GM12878 (cell line): ENCODE results near the gene CIPC. TPM values are rescaled to one million over a fixed set of nuclear protein-coding genes. Genes with fewer than 3 reads are reported as not detected.

Experiments used
- ATAC-seq: fragments of 200-7000 bp; cut with Tn5 transposase; 3 replicates; pipeline ENCODE4 v1.9.1; 2020; ENCODE audit warnings: mild to moderate bottlenecking, moderate library complexity
- BruUV-seq: library from RNA; stranded (reverse); fragments of 400-500 nt; replicated peaks from 2 replicates; lab custom pipeline; 2021; lab: Mats Ljungman, UMichigan
- CTCF ChIA-PET: fragments of 300-600 bp; sonication (Branson Sonifier 250); formaldehyde crosslinking; extraction: SDS; loops from one replicate; lab custom pipeline; 2021; ENCODE audit warnings: inconsistent platforms; lab: Yijun Ruan, JAX
- POLR2A ChIA-PET: fragments of 350-600 bp; formaldehyde crosslinking; extraction: SDS; loops from one replicate; lab custom pipeline; 2021; ENCODE audit warnings: inconsistent platforms; lab: Charles Lee
- RAD21 ChIA-PET: fragments of 300-600 bp; sonication (Branson Sonifier 250); formaldehyde crosslinking; loops from one replicate; lab custom pipeline; 2023; ENCODE audit warnings: antibody characterized with exemption; ENCODE audit not compliant: unreplicated experiment; lab: Charles Lee
- SMC1A ChIA-PET: fragments of 300-600 bp; sonication (Branson Sonifier 250); formaldehyde crosslinking; loops from one replicate; lab custom pipeline; 2023; ENCODE audit not compliant: unreplicated experiment, uncharacterized antibody; lab: Charles Lee
- DNase-seq: peaks from one replicate; pipeline ENCODE4 v3.0.0-alpha.2; 2011; ENCODE audit warnings: low read depth, low spot score
- FAIRE-seq: peaks from 3 replicates; lab custom pipeline; 2011; peaks lifted over from hg19 to GRCh38; lab: Jason Lieb, UNC
- H2AFZ ChIP-seq: 2 replicates; pipeline ENCODE4 v1.6.0; 2011; ENCODE audit warnings: low read depth, low read length, control low read depth; ENCODE audit not compliant: control insufficient read depth
- H3K27ac ChIP-seq: 2 replicates; pipeline ENCODE4 v1.5.1; 2011; ENCODE audit warnings: control low read depth; ENCODE audit not compliant: control insufficient read depth, insufficient read depth
- H3K27me3 ChIP-seq, 2 experiments: replicated peaks in 1 of 2; 2 replicates each; pipeline versions ENCODE4 v1.6.0 to v1.6.1; 2011; ENCODE audit warnings: low read length in 1 of 2; ENCODE audit not compliant: control insufficient read depth in 2 of 2, insufficient read depth in 2 of 2
- H3K36me3 ChIP-seq, 2 experiments: 2 replicates each; pipeline ENCODE4 v1.5.1; 2011; ENCODE audit warnings: low read length in 1 of 2; ENCODE audit not compliant: control insufficient read depth in 2 of 2, insufficient read depth in 2 of 2
- H3K4me1 ChIP-seq: 2 replicates; pipeline ENCODE4 v1.6.1; 2011; ENCODE audit warnings: mild to moderate bottlenecking, low read length, moderate library complexity, mixed read lengths; ENCODE audit not compliant: control insufficient read depth, insufficient read depth
- H3K4me2 ChIP-seq: 2 replicates; pipeline ENCODE4 v1.6.0; 2011; ENCODE audit warnings: control low read depth; ENCODE audit not compliant: control insufficient read depth, insufficient read depth
- H3K4me3 ChIP-seq: fragments of 200-600 bp; sonication (generic); 2 replicates; pipeline ENCODE4 v1.5.1; 2016
- H3K79me2 ChIP-seq: 2 replicates; pipeline ENCODE4 v1.6.0; 2011; ENCODE audit warnings: low read length; ENCODE audit not compliant: control insufficient read depth, insufficient read depth
- H3K9ac ChIP-seq: 2 replicates; pipeline ENCODE4 v1.8.0; 2011; ENCODE audit warnings: low read length, control low read depth, mixed read lengths; ENCODE audit not compliant: control insufficient read depth, insufficient read depth
- H3K9me3 ChIP-seq: replicated peaks from 3 replicates; pipeline ENCODE4 v1.5.1; 2011; ENCODE audit warnings: mild to moderate bottlenecking, low read length; ENCODE audit not compliant: control insufficient read depth, insufficient read depth
- H4K20me1 ChIP-seq: 2 replicates; pipeline ENCODE4 v1.6.0; 2011; ENCODE audit not compliant: control insufficient read depth, insufficient read depth
- CBX5 ChIP-seq: sonication (generic); IDR thresholded peaks from 2 replicates; pipeline ENCODE4 v1.6.1; 2016; ENCODE audit warnings: low read depth, moderate library complexity, mild to moderate bottlenecking, inconsistent platforms
- CREB1 ChIP-seq: IDR thresholded peaks from 2 replicates; pipeline ENCODE4 v1.6.1; 2012; ENCODE audit warnings: low read depth, mild to moderate bottlenecking, inconsistent platforms
- IKZF1 ChIP-seq: fragments of 450-650 bp; conservative IDR thresholded peaks from 2 replicates; pipeline ENCODE4 v1.6.1; 2017; ENCODE audit warnings: antibody characterized with exemption, mild to moderate bottlenecking
- JUNB ChIP-seq: IDR thresholded peaks from 2 replicates; pipeline ENCODE4 v1.6.1; 2016; ENCODE audit warnings: antibody characterized with exemption, mild to moderate bottlenecking
- JUND ChIP-seq: IDR thresholded peaks from 2 replicates; pipeline ENCODE4 v1.6.1; 2012; ENCODE audit warnings: low read depth, mild to moderate bottlenecking, low read length, improper control_type of control experiment, moderate library complexity
- YY1 ChIP-seq: IDR thresholded peaks from 2 replicates; pipeline ENCODE4 v1.6.1; 2011; ENCODE audit warnings: low read depth, mild to moderate bottlenecking, low read length
- ZNF384 ChIP-seq: IDR thresholded peaks from 2 replicates; pipeline ENCODE4 v1.6.1; 2012; ENCODE audit warnings: low read depth, mild to moderate bottlenecking, low read length, improper control_type of control experiment, borderline replicate concordance
- WGBS: methylation state at CpG from one replicate; pipeline ENCODE4 v1.1.6; 2016; ENCODE audit warnings: low lambda C conversion rate; ENCODE audit not compliant: insufficient replicate concordance, insufficient coverage; ENCODE audit errors: missing lambda C conversion rate; 5-methylcytosine and 5-hydroxymethylcytosine counted together
- in situ Hi-C: fragments of 300-500 bp; cut with MboI; formaldehyde crosslinking; loops from 9 replicates; pipeline ENCODE4 v1.14.3; 2018; ENCODE audit warnings: mixed read lengths
- intact Hi-C: fragments of 100-400 bp; cut with micrococcal nuclease; formaldehyde crosslinking; loops from one replicate; pipeline ENCODE4 v1.14.2; 2022; ENCODE audit not compliant: unreplicated experiment
- polyA plus RNA-seq, 11 experiments: library from polyadenylated mRNA; depleted of rRNA in 4 of 11; unstranded in 6 of 11; stranded (reverse) in 5 of 11; fragments of >200 nt; fragmentation: Nextera tagmentation in 4 of 11; fragmentation: Illumina TruSeq in 1 of 11; extraction: Ambion mirVana in 4 of 11; extraction: Trizol in 1 of 11; gene quantifications; 1 replicate in 1 of 11; 2 replicates in 10 of 11; pipeline versions ENCODE4 v1.2.1 to v1.2.3, GENCODE V29; 2011 to 2016; ENCODE audit warnings: inconsistent platforms in 2 of 11, missing spikeins in 2 of 11, low read depth in 1 of 11
- total RNA-seq, 4 experiments: library from RNA; depleted of rRNA in 3 of 4; stranded (reverse); fragments of >200 nt in 3 of 4; fragmentation: Illumina TruSeq in 1 of 4; extraction: Trizol in 1 of 4; gene quantifications; 2 replicates each; pipeline versions ENCODE4 v1.2.1 to v1.2.3, GENCODE V29; 2013 to 2021
- TF ChIP-seq, protein P1 (sequence below): IDR thresholded peaks from 2 replicates; pipeline ENCODE4 v1.6.1; 2012; ENCODE audit warnings: low read depth, low read length, improper control_type of control experiment
- TF ChIP-seq, protein P2 (sequence below): fragments of 450-650 bp; IDR thresholded peaks from 2 replicates; pipeline ENCODE4 v1.6.1; 2016; ENCODE audit warnings: mild to moderate bottlenecking

Gene CIPC
- total and polyA plus RNA-seq, 10 of the 15 experiments (the other 5 are each of a cell fraction or from before 2014, with no cell fraction given): 5.6 to 29.5 (median 16.5) TPM

DNA sequence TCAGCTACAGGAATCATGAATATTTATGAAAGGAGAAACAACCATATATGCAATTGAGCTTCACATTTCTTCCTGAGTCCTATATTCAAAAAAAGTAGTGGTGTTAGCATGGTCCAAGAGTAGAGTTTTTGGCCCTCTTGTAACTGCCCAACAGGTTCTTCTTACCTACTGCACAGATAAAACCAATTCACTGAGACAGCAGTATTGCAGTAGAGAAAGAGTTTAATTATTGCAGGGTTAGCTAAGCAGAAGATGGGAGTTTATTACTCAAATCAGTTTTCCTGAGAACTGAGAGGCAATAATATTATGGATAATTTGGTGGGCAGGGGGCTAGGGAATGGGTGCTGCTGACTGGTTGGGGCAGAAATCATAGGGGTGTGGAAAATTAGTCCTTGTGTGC, 6.5 kb upstream of the CIPC start (continued):
- TF ChIP-seq, protein P1, sequence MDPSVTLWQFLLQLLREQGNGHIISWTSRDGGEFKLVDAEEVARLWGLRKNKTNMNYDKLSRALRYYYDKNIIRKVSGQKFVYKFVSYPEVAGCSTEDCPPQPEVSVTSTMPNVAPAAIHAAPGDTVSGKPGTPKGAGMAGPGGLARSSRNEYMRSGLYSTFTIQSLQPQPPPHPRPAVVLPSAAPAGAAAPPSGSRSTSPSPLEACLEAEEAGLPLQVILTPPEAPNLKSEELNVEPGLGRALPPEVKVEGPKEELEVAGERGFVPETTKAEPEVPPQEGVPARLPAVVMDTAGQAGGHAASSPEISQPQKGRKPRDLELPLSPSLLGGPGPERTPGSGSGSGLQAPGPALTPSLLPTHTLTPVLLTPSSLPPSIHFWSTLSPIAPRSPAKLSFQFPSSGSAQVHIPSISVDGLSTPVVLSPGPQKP: no peak
- TF ChIP-seq, protein P2, sequence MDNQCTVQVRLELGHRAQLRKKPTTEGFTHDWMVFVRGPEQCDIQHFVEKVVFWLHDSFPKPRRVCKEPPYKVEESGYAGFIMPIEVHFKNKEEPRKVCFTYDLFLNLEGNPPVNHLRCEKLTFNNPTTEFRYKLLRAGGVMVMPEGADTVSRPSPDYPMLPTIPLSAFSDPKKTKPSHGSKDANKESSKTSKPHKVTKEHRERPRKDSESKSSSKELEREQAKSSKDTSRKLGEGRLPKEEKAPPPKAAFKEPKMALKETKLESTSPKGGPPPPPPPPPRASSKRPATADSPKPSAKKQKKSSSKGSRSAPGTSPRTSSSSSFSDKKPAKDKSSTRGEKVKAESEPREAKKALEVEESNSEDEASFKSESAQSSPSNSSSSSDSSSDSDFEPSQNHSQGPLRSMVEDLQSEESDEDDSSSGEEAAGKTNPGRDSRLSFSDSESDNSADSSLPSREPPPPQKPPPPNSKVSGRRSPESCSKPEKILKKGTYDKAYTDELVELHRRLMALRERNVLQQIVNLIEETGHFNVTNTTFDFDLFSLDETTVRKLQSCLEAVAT: no peak
- TF ChIP-seq JUND: no peak

DNA sequence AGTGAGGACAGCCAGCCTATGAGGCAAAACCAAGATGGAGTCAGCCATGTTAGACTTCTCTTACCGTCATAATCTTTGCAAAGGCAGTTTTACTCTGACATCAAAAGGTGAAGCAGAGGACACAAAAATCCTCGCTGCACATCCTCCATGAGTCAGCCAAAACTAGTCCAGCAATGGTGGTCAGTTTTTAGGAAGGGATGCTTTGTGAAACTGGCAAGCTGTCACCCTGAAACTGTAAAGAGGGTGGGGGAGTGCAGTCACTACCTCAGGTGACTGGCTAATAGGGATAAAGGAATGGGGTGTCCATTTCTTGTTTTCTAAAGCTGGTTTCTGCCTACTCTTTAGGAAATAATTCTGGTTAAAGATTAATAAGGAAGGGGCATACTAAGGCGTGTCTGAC, 5.4 kb upstream of the CIPC start:
- Histone ChIP-seq H3K4me2 (no peak overlapping the region), H4K20me1 (no peaks in the 10 kb centered on the region), H3K36me3 (no peaks in the 10 kb centered on the region), H3K9me3 (peaks cover 11% of the 10 kb centered on the region), H3K4me1 (peaks cover 5% of the 10 kb centered on the region; the same call in 1 of the 2 replicates), H3K9ac (no peak overlapping the region), H3K27me3 (no peaks in the 10 kb centered on the region; a peak in 1 of 4 replicates), H3K79me2 (no peaks in the 10 kb centered on the region; the same call in 1 of the 2 replicates), H2AFZ (no peak overlapping the region), H3K27ac (no peak overlapping the region), H3K4me3 (no peak overlapping the region)
- FAIRE-seq (no peak), ATAC-seq (peak; percentile 51), DNase-seq (no peak)
- intact Hi-C loops (loop anchor here (5.0 kb wide), 1 partner anchor 380 kb away; no protein-coding TSS in a partner anchor), in situ Hi-C loops (no loop called here)
- TF ChIP-seq CBX5: no peak
- 0 out of 2 replicates have a peak, but pooled peaks have one; percentile 14 for TF ChIP-seq IKZF1
- TF ChIP-seq CREB1: no peak
- no peak for TF ChIP-seq JUNB
- 0 out of 2 replicates have a peak, but pooled peaks have one; percentile 15 for TF ChIP-seq YY1
- no peak for TF ChIP-seq ZNF384
- 89% methylated on average over 3 of the region's 3 CpGs for WGBS
- BruUV-seq: no TSS peak
- ChIA-PET POLR2A (interaction anchor here (0.6 to 1.1 kb wide), 3 partner anchors 10 to 58 kb away, joined by 3 to 9 read pairs (median 3); no protein-coding TSS in a partner anchor), CTCF (interaction anchor here (0.8 to 21.9 kb wide), 8 partner anchors 15 to 219 kb away, joined by 3 to 719 read pairs (median 4); no protein-coding TSS in a partner anchor), SMC1A (interaction anchor here (0.9 to 21.4 kb wide), 8 partner anchors 11 to 216 kb away, joined by 3 to 428 read pairs (median 10); no protein-coding TSS in a partner anchor), RAD21 (interaction anchor here (0.8 to 13.8 kb wide), 8 partner anchors 11 to 220 kb away, joined by 3 to 199 read pairs (median 5); no protein-coding TSS in a partner anchor)
